ENCODE results near the gene PUS1. TPM values are rescaled to one million over a fixed set of nuclear protein-coding genes. Genes with fewer than 3 reads are reported as not detected.

PUS1 gene
- total RNA-seq, 1 experiment from 2014 or later, result 74.0 TPM

DNA sequence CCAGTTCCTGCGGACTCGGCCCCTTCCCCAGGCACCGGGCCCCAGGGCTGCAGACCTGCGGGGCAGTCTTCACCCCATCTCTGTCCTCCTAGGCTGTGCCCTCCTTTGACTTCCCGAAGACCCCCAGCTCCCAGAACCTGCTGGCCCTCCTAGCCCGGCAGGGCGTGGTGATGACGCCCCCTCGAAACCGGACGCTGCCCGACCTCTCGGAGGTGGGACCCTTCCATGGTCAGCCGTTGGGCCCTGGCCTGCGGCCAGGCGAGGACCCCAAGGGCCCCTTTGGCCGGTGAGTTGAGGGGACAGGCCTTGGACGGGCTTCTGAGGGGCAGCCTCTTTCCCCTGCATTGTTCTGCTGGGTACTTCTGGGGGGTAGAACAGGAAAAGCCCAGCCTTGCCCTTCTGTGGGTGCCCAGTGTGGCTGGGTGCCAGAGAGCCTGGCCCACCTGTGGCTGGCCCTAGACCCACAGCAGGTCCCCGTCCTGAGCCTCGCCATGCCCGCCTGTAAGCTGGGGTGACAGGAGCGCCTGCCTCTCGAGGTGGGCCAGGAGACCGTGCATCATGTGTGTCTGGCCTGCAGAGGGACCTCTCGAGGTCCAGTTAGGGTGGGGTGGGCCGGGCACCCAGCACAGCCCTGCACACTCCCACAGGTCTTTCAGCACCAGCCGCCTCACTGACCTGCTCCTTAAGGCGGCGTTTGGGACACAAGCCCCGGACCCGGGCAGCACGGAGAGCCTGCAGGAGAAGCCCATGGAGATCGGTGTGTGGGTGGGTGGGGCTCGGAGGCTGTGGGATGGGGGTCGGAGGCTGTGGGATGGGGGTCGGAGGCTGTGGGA, 12.6 kb upstream of the PUS1 start:
- H3K4me1 ChIP-seq (ENCODE audit: insufficient read depth, low read length), result peaks cover 15% of the 10 kb centered on the region
- no peak overlapping the region for H3K4me3 ChIP-seq (ENCODE audit: low read length)
- no peaks in the 10 kb centered on the region for H3K27me3 ChIP-seq (ENCODE audit: low read length)
- no peaks in the 10 kb centered on the region for H3K79me2 ChIP-seq (ENCODE audit: low read length)
- H3K9ac ChIP-seq (ENCODE audit: low read length), result no peak overlapping the region
- no peaks in the 10 kb centered on the region for H3K9me2 ChIP-seq (replicated peaks; ENCODE audit: low read length)
- TF ChIP-seq EZH2 (IDR thresholded peaks at IDR 0.05; ENCODE audit: low read length, unreplicated experiment), result no peak
- TF ChIP-seq, protein P1, sequence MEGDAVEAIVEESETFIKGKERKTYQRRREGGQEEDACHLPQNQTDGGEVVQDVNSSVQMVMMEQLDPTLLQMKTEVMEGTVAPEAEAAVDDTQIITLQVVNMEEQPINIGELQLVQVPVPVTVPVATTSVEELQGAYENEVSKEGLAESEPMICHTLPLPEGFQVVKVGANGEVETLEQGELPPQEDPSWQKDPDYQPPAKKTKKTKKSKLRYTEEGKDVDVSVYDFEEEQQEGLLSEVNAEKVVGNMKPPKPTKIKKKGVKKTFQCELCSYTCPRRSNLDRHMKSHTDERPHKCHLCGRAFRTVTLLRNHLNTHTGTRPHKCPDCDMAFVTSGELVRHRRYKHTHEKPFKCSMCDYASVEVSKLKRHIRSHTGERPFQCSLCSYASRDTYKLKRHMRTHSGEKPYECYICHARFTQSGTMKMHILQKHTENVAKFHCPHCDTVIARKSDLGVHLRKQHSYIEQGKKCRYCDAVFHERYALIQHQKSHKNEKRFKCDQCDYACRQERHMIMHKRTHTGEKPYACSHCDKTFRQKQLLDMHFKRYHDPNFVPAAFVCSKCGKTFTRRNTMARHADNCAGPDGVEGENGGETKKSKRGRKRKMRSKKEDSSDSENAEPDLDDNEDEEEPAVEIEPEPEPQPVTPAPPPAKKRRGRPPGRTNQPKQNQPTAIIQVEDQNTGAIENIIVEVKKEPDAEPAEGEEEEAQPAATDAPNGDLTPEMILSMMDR (conservative IDR thresholded peaks at IDR 0.05; ENCODE audit: low read depth, low read length), result no peak
- TF ChIP-seq EZH2phosphoT487 (IDR thresholded peaks at IDR 0.05; ENCODE audit: borderline replicate concordance, low read length), result no peak
- H4K20me1 ChIP-seq (ENCODE audit: low read length), result no peaks in the 10 kb centered on the region
- no TSS peak for BruUV-seq (replicated peaks)
- DNase-seq, result no peak
- intact Hi-C loops (cut with micrococcal nuclease), result no loop called here
- peaks cover 37% of the 10 kb centered on the region for H3K36me3 ChIP-seq (ENCODE audit: low read depth, low read length)
- no peaks in the 10 kb centered on the region for H3F3A ChIP-seq (ENCODE audit: low read length, unreplicated experiment)
- no peaks in the 10 kb centered on the region for H3K9me3 ChIP-seq (ENCODE audit: low read length)
- no peak overlapping the region for H3K27ac ChIP-seq (ENCODE audit: low read length)
- no peak for ATAC-seq
- CTCF ChIA-PET, result no interaction called here
- POLR2A ChIA-PET (ENCODE audit: unreplicated experiment), result no interaction called here
- H3K4me2 ChIP-seq (ENCODE audit: low read length), result no peak overlapping the region
- H2AFZ ChIP-seq (ENCODE audit: low read length), result no peak overlapping the region

DNA sequence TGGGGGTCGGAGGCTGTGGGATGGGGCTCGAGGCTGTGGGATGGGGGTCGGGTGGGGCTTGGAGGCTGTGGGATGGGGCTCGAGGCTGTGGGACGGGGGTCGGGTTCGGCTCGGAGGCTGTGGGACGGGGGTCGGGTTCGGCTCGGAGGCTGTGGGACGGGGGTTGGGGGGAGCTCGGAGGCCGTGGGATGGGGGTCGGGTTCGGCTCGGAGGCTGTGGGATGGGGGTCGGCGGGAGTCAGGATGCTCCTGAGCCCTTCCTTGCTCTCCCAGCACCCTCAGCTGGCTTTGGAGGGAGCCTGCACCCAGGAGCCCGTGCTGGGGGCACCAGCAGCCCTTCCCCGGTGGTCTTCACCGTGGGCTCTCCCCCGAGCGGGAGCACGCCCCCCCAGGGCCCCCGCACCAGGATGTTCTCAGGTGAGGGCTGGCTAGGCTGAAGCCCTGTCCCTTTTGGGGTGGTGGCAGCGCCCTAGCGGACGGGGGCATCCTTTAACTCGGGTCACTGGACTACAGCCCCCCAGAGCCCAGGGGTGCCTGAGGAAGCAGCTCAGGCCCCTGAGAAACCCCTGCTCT, 11.9 kb upstream of the PUS1 start:
- Histone ChIP-seq H3K4me3 (ENCODE audit: low read length) (no peak overlapping the region), H4K20me1 (ENCODE audit: low read length) (no peaks in the 10 kb centered on the region), H3F3A (ENCODE audit: low read length, unreplicated experiment) (no peaks in the 10 kb centered on the region), H3K4me2 (ENCODE audit: low read length) (no peak overlapping the region), H3K27me3 (ENCODE audit: low read length) (no peaks in the 10 kb centered on the region), H3K27ac (ENCODE audit: low read length) (no peak overlapping the region), H3K9me2 (replicated peaks; ENCODE audit: low read length) (no peaks in the 10 kb centered on the region), H3K79me2 (ENCODE audit: low read length) (no peaks in the 10 kb centered on the region), H3K9me3 (ENCODE audit: low read length) (no peaks in the 10 kb centered on the region), H3K9ac (ENCODE audit: low read length) (no peak overlapping the region), H3K4me1 (ENCODE audit: insufficient read depth, low read length) (peaks cover 9% of the 10 kb centered on the region), H3K36me3 (ENCODE audit: low read depth, low read length) (peaks cover 37% of the 10 kb centered on the region), H2AFZ (ENCODE audit: low read length) (no peak overlapping the region)
- no peak for DNase-seq
- no TSS peak for BruUV-seq (replicated peaks)
- ChIA-PET CTCF (no interaction called here), POLR2A (ENCODE audit: unreplicated experiment) (no interaction called here)
- intact Hi-C loops (cut with micrococcal nuclease), result no loop called here
- TF ChIP-seq EZH2 (IDR thresholded peaks at IDR 0.05; ENCODE audit: low read length, unreplicated experiment), result no peak
- TF ChIP-seq, protein P1 (conservative IDR thresholded peaks at IDR 0.05; ENCODE audit: low read depth, low read length), result no peak
- TF ChIP-seq EZH2phosphoT487 (IDR thresholded peaks at IDR 0.05; ENCODE audit: borderline replicate concordance, low read length), result no peak
- ATAC-seq, result no peak
